ENCODE results near the gene VEZT.
A peak's percentile ranks its signal among the peaks of the same experiment; 100 is the strongest.
"Not testable (repeated sequence)": the region's sequence is repeated elsewhere in the genome, so short reads cannot be mapped to it uniquely, and the experiment has no call there.

VEZT gene

DNA sequence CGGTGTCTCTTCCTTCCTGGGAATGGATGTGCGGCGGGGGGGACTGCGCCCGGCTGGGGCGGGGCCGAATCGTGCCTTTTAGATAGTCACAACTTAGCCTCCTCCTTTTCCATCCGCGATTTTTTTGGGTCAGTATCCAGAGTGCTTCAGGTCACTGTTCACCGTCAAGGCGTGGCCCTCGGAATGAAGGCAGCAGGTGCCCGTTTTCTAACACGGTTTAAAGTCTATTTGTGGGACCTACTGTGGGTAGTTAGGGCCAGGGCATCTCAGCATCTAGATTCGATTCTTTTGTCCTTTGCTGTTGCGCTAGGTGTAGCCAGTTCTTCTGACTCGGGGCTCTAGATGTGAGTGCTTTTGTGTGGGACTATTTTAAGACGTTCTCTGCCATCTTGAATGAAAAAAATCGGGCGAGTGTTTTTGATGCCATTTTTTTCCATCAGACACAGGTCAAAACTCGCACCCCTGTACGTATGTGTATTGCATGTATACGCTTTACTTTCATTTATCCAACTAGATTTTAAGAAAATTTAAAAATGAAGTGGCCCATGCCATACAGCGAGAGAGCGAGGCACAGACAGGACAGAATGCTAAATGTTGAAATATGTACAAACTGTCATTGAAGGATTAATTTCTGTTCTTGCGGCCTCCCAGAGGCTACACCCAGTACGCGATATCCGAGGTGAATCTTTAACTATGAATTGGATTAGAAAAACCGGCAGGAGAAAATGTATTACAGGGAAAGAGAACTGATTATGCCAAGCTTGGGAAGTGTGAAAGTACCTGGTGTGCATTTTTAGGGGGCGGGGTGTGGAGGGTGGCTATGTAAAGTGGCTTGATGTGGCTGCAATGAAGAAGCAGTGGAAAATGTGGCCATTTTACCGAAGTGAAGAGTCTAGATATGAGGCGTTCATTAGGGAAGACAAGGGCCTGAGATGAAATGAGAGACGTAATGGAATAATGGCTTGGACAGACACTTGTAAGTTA is 835 bp downstream of the VEZT start:
- in situ Hi-C loops (cut with HindIII; ENCODE audit: low pct_unique_long_range_greater_than_20kb, low sequenced_read_pairs) = no loop called here
- DNase-seq (ENCODE audit: low read depth in 1 of 2, low spot score in 1 of 2) = peak in 1 of 2 experiments; percentile 51
- no peak for TF ChIP-seq JUND (IDR thresholded peaks at IDR 0.05; ENCODE audit: low read depth)

DNA sequence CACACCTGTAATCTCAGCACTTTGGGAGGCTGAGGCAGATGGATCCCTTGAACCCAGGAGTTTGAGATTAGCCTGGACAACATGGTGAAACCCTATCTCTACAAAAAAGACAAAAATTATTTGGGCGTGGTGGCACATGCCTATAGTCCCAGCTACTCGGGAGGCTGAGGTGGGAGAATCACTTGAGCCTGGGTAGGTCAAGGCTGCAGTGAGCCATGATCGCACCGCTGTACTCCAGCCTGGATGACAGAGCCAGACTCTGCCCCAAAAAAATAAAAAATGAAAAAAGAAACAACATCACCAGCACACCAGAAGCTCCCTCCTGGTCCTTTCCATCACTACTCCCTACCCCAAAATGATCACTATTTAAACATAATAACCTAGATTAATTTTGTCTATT is 2.6 kb downstream of the VEZT start:
- TF ChIP-seq JUND (IDR thresholded peaks at IDR 0.05; ENCODE audit: low read depth) = no peak
- in situ Hi-C loops (cut with HindIII; ENCODE audit: low pct_unique_long_range_greater_than_20kb, low sequenced_read_pairs) = no loop called here
- no peak for DNase-seq (ENCODE audit: low read depth in 1 of 2, low spot score in 1 of 2)

DNA sequence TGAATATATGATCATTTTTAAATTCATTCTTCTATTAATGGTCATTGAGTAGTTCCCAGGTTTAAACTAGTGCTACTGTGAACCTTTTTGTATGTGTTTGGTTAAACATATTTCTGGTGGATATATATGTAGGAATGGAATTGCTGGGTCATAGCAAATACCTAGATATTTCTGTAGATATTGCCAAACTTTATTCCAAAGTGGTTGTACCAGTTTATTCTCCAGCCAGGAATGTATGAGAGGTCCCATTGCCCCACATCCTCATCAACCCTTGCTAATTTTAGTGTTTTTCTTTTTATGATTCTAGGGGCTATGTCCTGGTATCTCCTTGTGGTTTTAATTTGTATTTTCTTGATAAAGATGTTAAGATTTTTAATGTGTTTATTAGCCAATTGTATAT is 3.1 kb downstream of the VEZT start:
- peak in 1 of 2 experiments; percentile 62 for DNase-seq (ENCODE audit: low read depth in 1 of 2, low spot score in 1 of 2)
- in situ Hi-C loops (cut with HindIII; ENCODE audit: low pct_unique_long_range_greater_than_20kb, low sequenced_read_pairs) = no loop called here
- TF ChIP-seq JUND (IDR thresholded peaks at IDR 0.05; ENCODE audit: low read depth) = no peak

DNA sequence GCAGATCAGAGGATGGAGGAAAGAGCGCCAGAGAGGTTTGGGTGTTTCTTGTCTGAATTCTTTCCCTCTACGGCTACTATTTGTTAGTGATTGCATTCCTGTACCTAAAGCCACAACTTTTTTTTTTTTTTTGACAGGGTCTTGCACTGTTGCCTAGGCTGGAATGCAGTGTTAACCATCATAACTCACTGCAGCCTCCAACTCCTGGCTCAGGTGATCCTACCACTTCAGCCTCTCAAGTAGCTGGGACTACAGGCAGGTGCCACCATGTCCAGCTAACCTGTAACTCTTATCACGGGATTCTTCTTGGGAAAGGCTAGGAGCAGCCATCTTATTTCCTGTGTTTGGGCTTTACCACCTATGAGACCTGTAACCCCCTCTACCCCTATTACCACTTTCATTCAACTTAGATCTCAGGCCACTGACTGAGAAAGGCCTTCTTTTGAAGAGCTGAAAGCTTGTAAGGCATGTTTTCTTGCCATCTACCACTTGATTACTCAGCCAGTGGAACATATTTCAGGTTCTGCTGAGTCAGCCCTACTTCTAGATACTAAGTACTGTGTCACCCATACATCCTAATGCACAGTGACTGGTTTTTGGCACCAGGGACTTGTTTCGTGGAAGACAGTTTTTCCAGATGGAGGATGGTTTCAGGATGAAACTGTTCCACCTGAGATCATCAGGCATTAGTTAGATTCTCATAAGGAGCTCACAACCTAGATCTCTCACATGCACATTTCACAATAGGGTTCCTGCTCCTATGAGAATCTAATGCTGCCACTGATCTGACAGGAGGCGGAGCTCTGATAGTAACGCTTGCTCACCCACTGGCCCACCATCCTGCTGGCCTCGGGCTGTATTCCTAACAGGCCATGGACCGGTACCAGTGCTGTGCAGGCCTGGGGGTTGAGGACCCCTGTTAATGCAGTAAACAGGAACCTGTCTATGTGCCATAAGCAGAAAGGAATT is 6.9 kb downstream of the VEZT start:
- in situ Hi-C loops (cut with HindIII; ENCODE audit: low pct_unique_long_range_greater_than_20kb, low sequenced_read_pairs) = no loop called here
- no peak for DNase-seq (ENCODE audit: low read depth in 1 of 2, low spot score in 1 of 2)
- no peak for TF ChIP-seq JUND (IDR thresholded peaks at IDR 0.05; ENCODE audit: low read depth)

DNA sequence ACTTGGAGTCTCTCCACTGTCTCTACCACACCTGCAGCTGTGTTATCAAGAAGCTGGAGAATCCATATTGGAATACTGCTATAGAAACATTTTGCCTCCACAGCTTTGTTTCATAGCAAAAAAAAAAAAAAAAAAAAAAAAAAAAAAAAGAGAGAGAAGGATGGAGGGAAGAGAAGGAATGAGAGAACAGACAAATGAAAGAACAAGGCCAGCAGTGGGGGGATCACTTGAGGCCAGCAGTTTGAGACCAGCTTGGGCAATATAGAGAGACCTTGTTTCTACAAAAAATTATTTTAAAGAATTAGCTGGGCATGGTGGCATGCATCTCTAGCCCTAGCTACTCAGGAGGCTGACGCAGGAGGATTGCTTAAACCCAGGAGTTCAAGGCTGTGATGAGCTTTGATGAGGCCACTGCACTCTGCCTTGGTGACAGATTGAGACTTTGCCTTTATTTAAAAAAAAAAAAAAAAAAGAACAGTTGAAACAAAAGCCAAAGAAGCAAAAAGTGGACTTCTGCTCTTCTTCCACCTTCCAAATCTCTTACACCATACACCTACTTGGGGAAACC is 8.1 kb downstream of the VEZT start:
- in situ Hi-C loops (cut with HindIII; ENCODE audit: low pct_unique_long_range_greater_than_20kb, low sequenced_read_pairs) = no loop called here
- no peak for TF ChIP-seq JUND (IDR thresholded peaks at IDR 0.05; ENCODE audit: low read depth)
- DNase-seq (ENCODE audit: low read depth in 1 of 2, low spot score in 1 of 2) = no peak

DNA sequence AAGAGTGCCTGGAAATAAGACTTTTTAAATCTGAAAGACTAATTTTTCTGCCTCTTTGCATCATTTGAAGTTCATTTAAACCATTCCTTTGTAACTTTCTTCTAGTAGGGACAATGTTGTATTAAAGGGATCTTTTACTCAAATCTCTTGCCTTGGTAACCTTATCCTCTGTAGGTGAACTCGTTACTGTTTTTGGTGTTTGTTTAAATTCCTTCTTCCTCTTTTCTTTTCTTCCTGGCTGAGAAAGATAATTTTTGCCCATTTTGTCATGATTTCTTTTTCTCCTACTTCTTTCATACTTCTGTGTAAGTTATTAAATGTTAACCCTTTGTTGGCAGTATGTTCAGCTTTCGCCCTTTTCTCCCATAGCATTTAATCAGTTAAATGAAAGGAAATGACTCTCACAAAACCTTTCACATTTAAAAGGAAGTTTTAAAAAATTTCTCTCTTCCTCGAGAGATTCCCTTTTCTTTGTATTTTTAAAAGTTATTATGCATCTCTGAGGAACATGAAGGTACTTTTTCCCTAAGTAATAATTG is 10.3 kb downstream of the VEZT start:
- in situ Hi-C loops (cut with HindIII; ENCODE audit: low pct_unique_long_range_greater_than_20kb, low sequenced_read_pairs) = no loop called here
- TF ChIP-seq JUND (IDR thresholded peaks at IDR 0.05; ENCODE audit: low read depth) = no peak
- no peak for DNase-seq (ENCODE audit: low read depth in 1 of 2, low spot score in 1 of 2)

DNA sequence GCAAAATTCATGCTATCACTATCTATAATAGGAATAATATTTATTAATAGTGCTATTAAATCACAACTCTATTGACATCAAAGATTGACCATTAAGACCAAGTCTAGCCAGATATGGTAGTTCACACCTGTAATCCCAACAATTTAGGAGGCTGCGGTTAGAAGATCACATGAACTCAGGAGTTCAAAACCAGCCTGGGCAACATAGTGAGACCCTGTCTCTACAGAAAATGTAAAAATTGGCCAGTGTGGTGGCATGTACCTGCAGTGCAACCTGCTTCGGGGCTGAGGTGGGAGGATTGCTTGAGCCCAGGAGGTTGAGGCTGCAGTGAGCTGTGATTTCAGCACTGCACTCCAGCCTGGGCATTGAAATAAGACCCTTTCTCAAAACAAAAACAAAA is 11.0 kb downstream of the VEZT start:
- in situ Hi-C loops (cut with HindIII; ENCODE audit: low pct_unique_long_range_greater_than_20kb, low sequenced_read_pairs) = no loop called here
- TF ChIP-seq JUND (IDR thresholded peaks at IDR 0.05; ENCODE audit: low read depth) = no peak
- DNase-seq (ENCODE audit: low read depth in 1 of 2, low spot score in 1 of 2) = no peak

DNA sequence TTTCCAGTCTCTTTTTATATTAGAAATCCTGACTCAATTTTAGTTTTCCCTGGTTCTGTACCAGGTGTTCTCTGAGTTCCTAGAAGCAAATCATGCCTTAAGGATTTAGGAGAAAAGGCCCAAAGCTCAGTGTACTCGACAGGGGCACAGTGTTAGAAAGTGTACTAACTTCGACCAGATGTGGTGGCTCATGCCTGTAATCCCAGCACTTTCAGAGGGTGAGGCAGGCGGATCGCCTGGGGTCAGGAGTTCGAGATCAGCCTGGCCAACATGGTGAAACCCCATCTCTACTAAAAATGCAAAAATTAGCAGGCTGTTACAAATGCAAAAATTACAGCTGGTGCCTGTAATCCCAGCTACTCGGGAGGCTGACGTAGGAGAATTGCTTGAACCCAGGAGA is 12.0 kb downstream of the VEZT start:
- in situ Hi-C loops (cut with HindIII; ENCODE audit: low pct_unique_long_range_greater_than_20kb, low sequenced_read_pairs) = no loop called here
- no peak for DNase-seq (ENCODE audit: low read depth in 1 of 2, low spot score in 1 of 2)
- no peak for TF ChIP-seq JUND (IDR thresholded peaks at IDR 0.05; ENCODE audit: low read depth)

DNA sequence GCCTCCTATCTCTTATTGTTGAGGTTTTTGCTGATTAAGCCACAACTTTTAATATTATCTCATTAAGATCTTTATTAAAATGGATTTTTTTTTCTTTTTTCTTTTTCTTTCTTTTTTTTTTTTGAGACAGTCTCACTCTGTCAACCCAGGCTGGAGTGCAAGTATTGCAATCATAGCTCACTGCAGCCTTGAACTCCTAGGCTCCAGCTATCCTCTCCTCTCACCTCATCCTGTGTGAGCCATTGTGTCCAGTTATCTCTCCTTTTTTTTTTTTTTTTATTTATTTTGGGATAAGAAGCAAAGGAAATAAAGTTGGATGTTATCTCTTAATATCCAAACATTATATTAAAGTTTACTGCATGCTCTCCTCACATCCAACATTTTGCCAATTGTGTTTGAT is 12.7 kb downstream of the VEZT start:
- no peak for TF ChIP-seq JUND (IDR thresholded peaks at IDR 0.05; ENCODE audit: low read depth)
- DNase-seq (ENCODE audit: low read depth in 1 of 2, low spot score in 1 of 2) = no peak
- in situ Hi-C loops (cut with HindIII; ENCODE audit: low pct_unique_long_range_greater_than_20kb, low sequenced_read_pairs) = no loop called here

DNA sequence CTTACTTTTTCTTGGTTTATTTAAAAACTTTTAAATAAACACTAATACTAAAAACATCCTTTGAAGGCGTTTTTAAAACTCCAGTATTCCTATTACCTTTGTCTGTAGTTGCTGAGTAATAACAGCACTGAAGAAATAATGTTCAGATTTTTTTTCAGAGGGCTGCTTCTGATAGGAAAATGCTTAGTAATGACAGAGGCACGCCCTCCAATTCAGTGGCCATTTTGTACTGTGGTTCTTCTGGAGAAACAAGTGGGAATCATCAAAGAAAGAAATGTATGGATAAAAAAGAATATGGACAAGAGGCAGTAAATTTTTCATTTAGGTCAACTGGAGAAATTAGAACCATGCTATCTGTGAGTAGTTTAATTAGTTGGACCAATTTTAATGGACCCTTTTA is 13.6 kb downstream of the VEZT start:
- in situ Hi-C loops (cut with HindIII; ENCODE audit: low pct_unique_long_range_greater_than_20kb, low sequenced_read_pairs) = no loop called here
- DNase-seq (ENCODE audit: low read depth in 1 of 2, low spot score in 1 of 2) = no peak
- TF ChIP-seq JUND (IDR thresholded peaks at IDR 0.05; ENCODE audit: low read depth) = no peak

DNA sequence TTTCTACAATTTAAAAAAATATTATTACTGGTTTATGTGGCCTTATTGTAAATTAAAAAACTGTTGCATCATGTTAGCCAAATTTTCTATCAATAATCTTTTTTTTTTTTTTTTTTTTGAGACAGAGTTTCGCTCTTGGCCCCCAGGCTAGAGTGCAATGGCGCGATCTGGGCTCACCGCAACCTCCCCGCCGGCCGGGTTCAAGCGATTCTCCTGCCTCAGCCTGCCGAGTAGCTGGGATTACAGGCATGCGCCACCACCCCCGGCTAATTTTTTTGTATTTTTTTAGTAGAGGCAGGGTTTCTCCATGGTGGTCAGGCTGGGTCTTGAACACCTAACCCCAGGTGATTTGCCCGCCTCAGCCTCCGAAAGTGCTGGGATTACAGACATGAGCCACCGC is 16.6 kb downstream of the VEZT start:
- in situ Hi-C loops (cut with HindIII; ENCODE audit: low pct_unique_long_range_greater_than_20kb, low sequenced_read_pairs); DNase-seq (ENCODE audit: low read depth in 1 of 2, low spot score in 1 of 2): not testable (repeated sequence)

DNA sequence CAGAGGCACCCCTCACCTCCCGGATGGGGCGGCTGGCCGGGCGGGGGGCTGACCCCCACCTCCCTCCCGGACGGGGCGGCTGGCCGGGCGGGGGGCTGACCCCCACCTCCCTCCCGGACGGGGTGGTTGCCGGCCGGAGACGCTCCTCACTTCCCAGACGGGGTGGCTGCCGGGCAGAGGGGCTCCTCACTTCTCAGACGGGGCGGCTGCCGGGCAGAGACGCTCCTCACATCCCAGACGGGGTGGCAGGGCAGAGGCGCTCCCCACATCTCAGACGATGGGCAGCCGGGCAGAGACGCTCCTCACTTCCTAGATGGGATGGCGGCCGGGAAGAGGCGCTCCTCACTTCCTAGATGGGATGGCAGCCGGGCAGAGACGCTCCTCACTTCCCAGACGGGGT is 18.0 kb downstream of the VEZT start:
- DNase-seq (ENCODE audit: low read depth in 1 of 2, low spot score in 1 of 2); in situ Hi-C loops (cut with HindIII; ENCODE audit: low pct_unique_long_range_greater_than_20kb, low sequenced_read_pairs): not testable (repeated sequence)
